Activated CD8-positive, alpha-beta T cell treated with anti-CD3 and anti-CD28 coated beads, Interleukin-2, amount 10 ng/mL, durations not matched to agents 7 days and 5 days (primary cell): Measurements from ENCODE around the gene NTM. TPM values are rescaled to one million over a fixed set of nuclear protein-coding genes. Genes with fewer than 3 reads are reported as not detected.

Experiments used
- ATAC-seq: fragments of 150-1000 bp; cut with Tn5 transposase; one replicate; pipeline ENCODE4 v1.10.0; 2021; ENCODE audit warnings: moderate library complexity
- CTCF ChIA-PET: fragments of 350-600 bp; sonication (Branson Sonifier 250); formaldehyde crosslinking; loops from one replicate; lab custom pipeline; 2021; ENCODE audit warnings: antibody characterized with exemption; lab: Charles Lee
- POLR2A ChIA-PET: fragments of 350-600 bp; sonication (Branson Sonifier 250); formaldehyde crosslinking; loops from one replicate; lab custom pipeline; 2021; ENCODE audit warnings: antibody characterized with exemption; lab: Charles Lee
- DNase-seq: peaks from one replicate; pipeline ENCODE4 v3.0.0-alpha.2; 2020
- H3K27ac Mint-ChIP-seq: one replicate; pipeline ENCODE4 v1.8.0; 2021; ENCODE audit warnings: mild to moderate bottlenecking, mixed read lengths
- H3K27me3 Mint-ChIP-seq: one replicate; pipeline ENCODE4 v1.8.0; 2021; ENCODE audit warnings: low read depth, mixed read lengths
- H3K36me3 Mint-ChIP-seq: one replicate; pipeline ENCODE4 v1.8.0; 2021; ENCODE audit warnings: low read depth, mixed read lengths
- H3K4me1 Mint-ChIP-seq: one replicate; pipeline ENCODE4 v1.8.0; 2021; ENCODE audit warnings: low read depth, mixed read lengths
- H3K4me3 Mint-ChIP-seq: one replicate; pipeline ENCODE4 v1.8.0; 2021; ENCODE audit warnings: mild to moderate bottlenecking, mixed read lengths
- H3K9me3 Mint-ChIP-seq: one replicate; pipeline ENCODE4 v1.8.0; 2022; ENCODE audit warnings: mixed read lengths; ENCODE audit not compliant: insufficient read depth
- total RNA-seq, 2 experiments: library from RNA; stranded (reverse); gene quantifications; one replicate each; pipeline ENCODE4 v1.2.3, GENCODE V29; 2021

The NTM gene
- total RNA-seq, 2 experiments from 2014 or later, result not detected

- Mint-ChIP-seq H3K4me1 (no peaks in the 10 kb centered on the region), H3K27me3 (no peaks in the 10 kb centered on the region), H3K4me3 (no peak overlapping the region), H3K27ac (no peak overlapping the region), H3K36me3 (no peaks in the 10 kb centered on the region), H3K9me3 (peaks cover 6% of the 10 kb centered on the region)
- DNase-seq (no peak), ATAC-seq (no peak)
- CTCF ChIA-PET, result no interaction called here
- POLR2A ChIA-PET, result no interaction called here
These were observed 58.4 kb downstream of the NTM start for GRCh38 chr11:131428853-131429252.

GRCh38 chr11:131430473-131431208 lies 60.2 kb downstream of the NTM start:
- DNase-seq (no peak), ATAC-seq (no peak)
- no peaks in the 10 kb centered on the region for H3K27me3 Mint-ChIP-seq
- H3K4me3 Mint-ChIP-seq, result no peak overlapping the region
- ChIA-PET CTCF (no interaction called here), POLR2A (no interaction called here)
- H3K4me1 Mint-ChIP-seq, result no peaks in the 10 kb centered on the region
- H3K9me3 Mint-ChIP-seq, result peaks cover 6% of the 10 kb centered on the region
- no peak overlapping the region for H3K27ac Mint-ChIP-seq
- H3K36me3 Mint-ChIP-seq, result no peaks in the 10 kb centered on the region

- Mint-ChIP-seq H3K36me3 (no peaks in the 10 kb centered on the region), H3K4me1 (no peaks in the 10 kb centered on the region), H3K27me3 (no peaks in the 10 kb centered on the region), H3K4me3 (no peak overlapping the region), H3K27ac (no peak overlapping the region), H3K9me3 (no peaks in the 10 kb centered on the region)
- ATAC-seq, result no peak
- ChIA-PET CTCF (no interaction called here), POLR2A (no interaction called here)
- no peak for DNase-seq
These were observed 70.8 kb downstream of the NTM start for GRCh38 chr11:131441051-131441810.

GRCh38 chr11:131446590-131447275 lies 76.3 kb downstream of the NTM start:
- H3K27me3 Mint-ChIP-seq, result no peaks in the 10 kb centered on the region
- CTCF ChIA-PET, result no interaction called here
- DNase-seq (no peak), ATAC-seq (no peak)
- no peaks in the 10 kb centered on the region for H3K36me3 Mint-ChIP-seq
- POLR2A ChIA-PET, result interaction anchor here (0.6 kb wide), 1 partner anchor 47 kb away, joined by 3 read pairs; no protein-coding TSS in a partner anchor
- H3K27ac Mint-ChIP-seq, result no peak overlapping the region
- H3K4me1 Mint-ChIP-seq, result no peaks in the 10 kb centered on the region
- no peak overlapping the region for H3K4me3 Mint-ChIP-seq
- no peaks in the 10 kb centered on the region for H3K9me3 Mint-ChIP-seq

- no peaks in the 10 kb centered on the region for H3K4me1 Mint-ChIP-seq
- no peaks in the 10 kb centered on the region for H3K9me3 Mint-ChIP-seq
- H3K36me3 Mint-ChIP-seq, result no peaks in the 10 kb centered on the region
- CTCF ChIA-PET, result no interaction called here
- no peaks in the 10 kb centered on the region for H3K27me3 Mint-ChIP-seq
- POLR2A ChIA-PET, result interaction anchor here (0.6 kb wide), 1 partner anchor 47 kb away, joined by 3 read pairs; no protein-coding TSS in a partner anchor
- ATAC-seq, result no peak
- H3K27ac Mint-ChIP-seq, result no peak overlapping the region
- no peak for DNase-seq
- H3K4me3 Mint-ChIP-seq, result no peak overlapping the region
These were observed 76.9 kb downstream of the NTM start for GRCh38 chr11:131447277-131447815.

GRCh38 chr11:131447898-131448297 lies 77.5 kb downstream of the NTM start:
- ATAC-seq, result no peak

GRCh38 chr11:131449036-131450019 lies 78.9 kb downstream of the NTM start:
- Mint-ChIP-seq H3K9me3 (no peaks in the 10 kb centered on the region), H3K4me3 (no peak overlapping the region), H3K27me3 (no peaks in the 10 kb centered on the region), H3K36me3 (no peaks in the 10 kb centered on the region), H3K27ac (no peak overlapping the region), H3K4me1 (no peaks in the 10 kb centered on the region)
- no peak for DNase-seq
- no peak for ATAC-seq
- CTCF ChIA-PET, result no interaction called here
- POLR2A ChIA-PET, result no interaction called here

More at GRCh38 chr11:131447898-131448297, 77.5 kb downstream of the NTM start:
- CTCF ChIA-PET, result no interaction called here
- H3K27me3 Mint-ChIP-seq, result no peaks in the 10 kb centered on the region
- no peak overlapping the region for H3K27ac Mint-ChIP-seq
- no peaks in the 10 kb centered on the region for H3K9me3 Mint-ChIP-seq
- POLR2A ChIA-PET, result no interaction called here
- H3K36me3 Mint-ChIP-seq, result no peaks in the 10 kb centered on the region
- no peaks in the 10 kb centered on the region for H3K4me1 Mint-ChIP-seq
- no peak for DNase-seq
- H3K4me3 Mint-ChIP-seq, result no peak overlapping the region

GRCh38 chr11:131454490-131454889 lies 84.1 kb downstream of the NTM start:
- ChIA-PET CTCF (no interaction called here), POLR2A (interaction anchor here (0.6 kb wide), 1 partner anchor 159 kb away, joined by 3 read pairs; no protein-coding TSS in a partner anchor)
- no peaks in the 10 kb centered on the region for H3K4me1 Mint-ChIP-seq
- no peak overlapping the region for H3K27ac Mint-ChIP-seq
- DNase-seq (no peak), ATAC-seq (no peak)
- no peaks in the 10 kb centered on the region for H3K36me3 Mint-ChIP-seq
- no peak overlapping the region for H3K4me3 Mint-ChIP-seq
- no peaks in the 10 kb centered on the region for H3K27me3 Mint-ChIP-seq
- no peaks in the 10 kb centered on the region for H3K9me3 Mint-ChIP-seq

- CTCF ChIA-PET, result no interaction called here
- Mint-ChIP-seq H3K4me3 (no peak overlapping the region), H3K4me1 (no peaks in the 10 kb centered on the region), H3K36me3 (no peaks in the 10 kb centered on the region), H3K27ac (no peak overlapping the region), H3K27me3 (no peaks in the 10 kb centered on the region), H3K9me3 (no peaks in the 10 kb centered on the region)
- ATAC-seq (no peak), DNase-seq (no peak)
- POLR2A ChIA-PET, result no interaction called here
These were observed 84.6 kb downstream of the NTM start for GRCh38 chr11:131454989-131455388.

- Mint-ChIP-seq H3K4me1 (no peaks in the 10 kb centered on the region), H3K27ac (no peak overlapping the region), H3K4me3 (no peak overlapping the region), H3K36me3 (no peaks in the 10 kb centered on the region), H3K27me3 (no peaks in the 10 kb centered on the region), H3K9me3 (no peaks in the 10 kb centered on the region)
- CTCF ChIA-PET, result interaction anchor here (0.9 kb wide), 1 partner anchor 44 kb away, joined by 3 read pairs; no protein-coding TSS in a partner anchor
- DNase-seq (no peak), ATAC-seq (no peak)
- POLR2A ChIA-PET, result no interaction called here
These were observed 85.7 kb downstream of the NTM start for GRCh38 chr11:131455843-131456704.
